ENCODE measurements around the gene XPO5. TPM values are rescaled to one million over a fixed set of nuclear protein-coding genes. Genes with fewer than 3 reads are reported as not detected.
"Not testable (repeated sequence)": the region's sequence is repeated elsewhere in the genome, so short reads cannot be mapped to it uniquely, and the experiment has no call there.

XPO5 gene
- total RNA-seq, 2 donors from 2014 or later, result 67.3 to 109 TPM

- Mint-ChIP-seq H3K27ac (peak overlapping the region; percentile 36), H3K27me3 (peaks cover 2% of the 10 kb centered on the region), H3K9me3 (no peaks in the 10 kb centered on the region), H3K4me3 (no peak overlapping the region), H3K36me3 (ENCODE audit: low read depth) (peaks cover 72% of the 10 kb centered on the region), H3K4me1 (no peaks in the 10 kb centered on the region)
- no peak for ATAC-seq (replicated peaks)
These were observed 72.4 kb downstream of the XPO5 start for GRCh38 chr6:43503443-43503842.

- Mint-ChIP-seq H3K27ac (no peak overlapping the region), H3K4me1 (no peaks in the 10 kb centered on the region), H3K9me3 (no peaks in the 10 kb centered on the region), H3K27me3 (no peaks in the 10 kb centered on the region), H3K36me3 (ENCODE audit: low read depth) (peaks cover 80% of the 10 kb centered on the region), H3K4me3 (no peak overlapping the region)
- no peak for ATAC-seq (replicated peaks)
These were observed 73.2 kb downstream of the XPO5 start for GRCh38 chr6:43502666-43503065.

- no peak for ATAC-seq (replicated peaks)
- peaks cover 76% of the 10 kb centered on the region for H3K36me3 Mint-ChIP-seq (ENCODE audit: low read depth)
These were observed 74.9 kb downstream of the XPO5 start for GRCh38 chr6:43500921-43501320.

GRCh38 chr6:43499028-43499815, 76.6 kb downstream of the XPO5 start:
- Mint-ChIP-seq H3K27me3 (no peaks in the 10 kb centered on the region), H3K36me3 (ENCODE audit: low read depth) (peaks cover 63% of the 10 kb centered on the region), H3K4me1 (peaks cover 6% of the 10 kb centered on the region), H3K4me3 (no peak overlapping the region), H3K27ac (no peak overlapping the region), H3K9me3 (no peaks in the 10 kb centered on the region)
- ATAC-seq (replicated peaks), result no peak

More at GRCh38 chr6:43500921-43501320, 74.9 kb downstream of the XPO5 start:
- no peaks in the 10 kb centered on the region for H3K27me3 Mint-ChIP-seq
- peak overlapping the region; percentile 61 for H3K27ac Mint-ChIP-seq
- no peak overlapping the region for H3K4me3 Mint-ChIP-seq
- no peaks in the 10 kb centered on the region for H3K9me3 Mint-ChIP-seq
- no peaks in the 10 kb centered on the region for H3K4me1 Mint-ChIP-seq

GRCh38 chr6:43498291-43498690, 77.5 kb downstream of the XPO5 start:
- not testable (repeated sequence) for H3K9me3 Mint-ChIP-seq

GRCh38 chr6:43497689-43498088, 78.1 kb downstream of the XPO5 start:
- H3K4me1 Mint-ChIP-seq, result peaks cover 11% of the 10 kb centered on the region
- peaks cover 49% of the 10 kb centered on the region for H3K36me3 Mint-ChIP-seq (ENCODE audit: low read depth)
- no peak overlapping the region for H3K4me3 Mint-ChIP-seq
- H3K27ac Mint-ChIP-seq, result no peak overlapping the region
- H3K27me3 Mint-ChIP-seq, result no peaks in the 10 kb centered on the region
- no peak for ATAC-seq (replicated peaks)
- no peaks in the 10 kb centered on the region for H3K9me3 Mint-ChIP-seq

More at GRCh38 chr6:43498291-43498690, 77.5 kb downstream of the XPO5 start:
- not testable (repeated sequence) for H3K4me3 Mint-ChIP-seq; H3K27ac Mint-ChIP-seq; ATAC-seq (replicated peaks); H3K27me3 Mint-ChIP-seq
- H3K4me1 Mint-ChIP-seq, result peaks cover 11% of the 10 kb centered on the region
- peaks cover 54% of the 10 kb centered on the region for H3K36me3 Mint-ChIP-seq (ENCODE audit: low read depth)

- H3K27me3 Mint-ChIP-seq, result no peaks in the 10 kb centered on the region
- no peak overlapping the region for H3K27ac Mint-ChIP-seq
These were observed 78.8 kb downstream of the XPO5 start for GRCh38 chr6:43497129-43497396.

GRCh38 chr6:43496370-43497128, 79.3 kb downstream of the XPO5 start:
- peaks cover 11% of the 10 kb centered on the region for H3K4me1 Mint-ChIP-seq
- no peak for ATAC-seq (replicated peaks)
- no peak overlapping the region for H3K27ac Mint-ChIP-seq
- no peaks in the 10 kb centered on the region for H3K27me3 Mint-ChIP-seq
- H3K4me3 Mint-ChIP-seq, result no peak overlapping the region
- no peaks in the 10 kb centered on the region for H3K9me3 Mint-ChIP-seq
- H3K36me3 Mint-ChIP-seq (ENCODE audit: low read depth), result peaks cover 40% of the 10 kb centered on the region

More at GRCh38 chr6:43497129-43497396, 78.8 kb downstream of the XPO5 start:
- Mint-ChIP-seq H3K36me3 (ENCODE audit: low read depth) (peaks cover 44% of the 10 kb centered on the region), H3K4me3 (no peak overlapping the region), H3K9me3 (no peaks in the 10 kb centered on the region), H3K4me1 (peaks cover 11% of the 10 kb centered on the region)
- no peak for ATAC-seq (replicated peaks)

- peak; percentile 23 for ATAC-seq (replicated peaks)
- H3K4me3 Mint-ChIP-seq, result no peak overlapping the region
- H3K27ac Mint-ChIP-seq, result peak overlapping the region; percentile 87
- H3K9me3 Mint-ChIP-seq, result no peaks in the 10 kb centered on the region
- peaks cover 11% of the 10 kb centered on the region for H3K4me1 Mint-ChIP-seq
- H3K36me3 Mint-ChIP-seq (ENCODE audit: low read depth), result peaks cover 29% of the 10 kb centered on the region
- H3K27me3 Mint-ChIP-seq, result no peaks in the 10 kb centered on the region
These were observed 80.4 kb downstream of the XPO5 start for GRCh38 chr6:43495409-43495941.

- Mint-ChIP-seq H3K9me3 (no peaks in the 10 kb centered on the region), H3K27ac (peak overlapping the region; percentile 87), H3K4me3 (no peak overlapping the region), H3K36me3 (ENCODE audit: low read depth) (peaks cover 22% of the 10 kb centered on the region), H3K4me1 (peaks cover 16% of the 10 kb centered on the region), H3K27me3 (no peaks in the 10 kb centered on the region)
- ATAC-seq (replicated peaks), result no peak
These were observed 81.1 kb downstream of the XPO5 start for GRCh38 chr6:43494766-43495165.

GRCh38 chr6:43494321-43494720, 81.5 kb downstream of the XPO5 start:
- ATAC-seq (replicated peaks), result no peak
- peak overlapping the region; percentile 23 for H3K27ac Mint-ChIP-seq
- no peak overlapping the region for H3K4me3 Mint-ChIP-seq
- peaks cover 18% of the 10 kb centered on the region for H3K36me3 Mint-ChIP-seq (ENCODE audit: low read depth)
- H3K9me3 Mint-ChIP-seq, result no peaks in the 10 kb centered on the region
- H3K27me3 Mint-ChIP-seq, result no peaks in the 10 kb centered on the region
- peaks cover 16% of the 10 kb centered on the region for H3K4me1 Mint-ChIP-seq

- peaks cover 20% of the 10 kb centered on the region for H3K4me1 Mint-ChIP-seq
- H3K27ac Mint-ChIP-seq, result peak overlapping the region; percentile 23
- no peaks in the 10 kb centered on the region for H3K9me3 Mint-ChIP-seq
- ATAC-seq (replicated peaks), result no peak
- H3K27me3 Mint-ChIP-seq, result no peaks in the 10 kb centered on the region
- H3K4me3 Mint-ChIP-seq, result no peak overlapping the region
- peaks cover 18% of the 10 kb centered on the region for H3K36me3 Mint-ChIP-seq (ENCODE audit: low read depth)
These were observed 82.0 kb downstream of the XPO5 start for GRCh38 chr6:43493833-43494232.

GRCh38 chr6:43493230-43493629, 82.6 kb downstream of the XPO5 start:
- H3K4me3 Mint-ChIP-seq, result no peak overlapping the region
- H3K27ac Mint-ChIP-seq, result no peak overlapping the region
- ATAC-seq (replicated peaks), result no peak
- H3K4me1 Mint-ChIP-seq, result peaks cover 20% of the 10 kb centered on the region
- no peaks in the 10 kb centered on the region for H3K27me3 Mint-ChIP-seq
- H3K9me3 Mint-ChIP-seq, result no peaks in the 10 kb centered on the region
- H3K36me3 Mint-ChIP-seq (ENCODE audit: low read depth), result peaks cover 15% of the 10 kb centered on the region

- Mint-ChIP-seq H3K36me3 (ENCODE audit: low read depth) (peaks cover 13% of the 10 kb centered on the region), H3K9me3 (no peaks in the 10 kb centered on the region), H3K4me3 (no peak overlapping the region), H3K4me1 (peaks cover 20% of the 10 kb centered on the region), H3K27me3 (no peaks in the 10 kb centered on the region), H3K27ac (peak overlapping the region; percentile 56)
- ATAC-seq (replicated peaks), result no peak
These were observed 83.2 kb downstream of the XPO5 start for GRCh38 chr6:43492673-43493072.
